GM12878 (cell line): ENCODE measurements around the gene ADK. TPM values are rescaled to one million over a fixed set of nuclear protein-coding genes. Genes with fewer than 3 reads are reported as not detected.

Experiments
- ATAC-seq: fragments of 200-7000 bp; cut with Tn5 transposase; 3 replicates; pipeline ENCODE4 v1.9.1; 2020; ENCODE audit warnings: mild to moderate bottlenecking, moderate library complexity
- BruUV-seq: library from RNA; stranded (reverse); fragments of 400-500 nt; replicated peaks from 2 replicates; lab custom pipeline; 2021; lab: Mats Ljungman, UMichigan
- CTCF ChIA-PET: fragments of 300-600 bp; sonication (Branson Sonifier 250); formaldehyde crosslinking; extraction: SDS; loops from one replicate; lab custom pipeline; 2021; ENCODE audit warnings: inconsistent platforms; lab: Yijun Ruan, JAX
- POLR2A ChIA-PET: fragments of 350-600 bp; formaldehyde crosslinking; extraction: SDS; loops from one replicate; lab custom pipeline; 2021; ENCODE audit warnings: inconsistent platforms; lab: Charles Lee
- RAD21 ChIA-PET: fragments of 300-600 bp; sonication (Branson Sonifier 250); formaldehyde crosslinking; loops from one replicate; lab custom pipeline; 2023; ENCODE audit warnings: antibody characterized with exemption; ENCODE audit not compliant: unreplicated experiment; lab: Charles Lee
- SMC1A ChIA-PET: fragments of 300-600 bp; sonication (Branson Sonifier 250); formaldehyde crosslinking; loops from one replicate; lab custom pipeline; 2023; ENCODE audit not compliant: unreplicated experiment, uncharacterized antibody; lab: Charles Lee
- DNase-seq: peaks from one replicate; pipeline ENCODE4 v3.0.0-alpha.2; 2011; ENCODE audit warnings: low read depth, low spot score
- FAIRE-seq: peaks from 3 replicates; lab custom pipeline; 2011; peaks lifted over from hg19 to GRCh38; lab: Jason Lieb, UNC
- H2AFZ ChIP-seq: 2 replicates; pipeline ENCODE4 v1.6.0; 2011; ENCODE audit warnings: low read depth, low read length, control low read depth; ENCODE audit not compliant: control insufficient read depth
- H3K27ac ChIP-seq: 2 replicates; pipeline ENCODE4 v1.5.1; 2011; ENCODE audit warnings: control low read depth; ENCODE audit not compliant: control insufficient read depth, insufficient read depth
- H3K27me3 ChIP-seq, 2 experiments: replicated peaks in 1 of 2; 2 replicates each; pipeline versions ENCODE4 v1.6.0 to v1.6.1; 2011; ENCODE audit warnings: low read length in 1 of 2; ENCODE audit not compliant: control insufficient read depth in 2 of 2, insufficient read depth in 2 of 2
- H3K36me3 ChIP-seq, 2 experiments: 2 replicates each; pipeline ENCODE4 v1.5.1; 2011; ENCODE audit warnings: low read length in 1 of 2; ENCODE audit not compliant: control insufficient read depth in 2 of 2, insufficient read depth in 2 of 2
- H3K4me1 ChIP-seq: 2 replicates; pipeline ENCODE4 v1.6.1; 2011; ENCODE audit warnings: mild to moderate bottlenecking, low read length, moderate library complexity, mixed read lengths; ENCODE audit not compliant: control insufficient read depth, insufficient read depth
- H3K4me2 ChIP-seq: 2 replicates; pipeline ENCODE4 v1.6.0; 2011; ENCODE audit warnings: control low read depth; ENCODE audit not compliant: control insufficient read depth, insufficient read depth
- H3K4me3 ChIP-seq: fragments of 200-600 bp; sonication (generic); 2 replicates; pipeline ENCODE4 v1.5.1; 2016
- H3K79me2 ChIP-seq: 2 replicates; pipeline ENCODE4 v1.6.0; 2011; ENCODE audit warnings: low read length; ENCODE audit not compliant: control insufficient read depth, insufficient read depth
- H3K9ac ChIP-seq: 2 replicates; pipeline ENCODE4 v1.8.0; 2011; ENCODE audit warnings: low read length, control low read depth, mixed read lengths; ENCODE audit not compliant: control insufficient read depth, insufficient read depth
- H3K9me3 ChIP-seq: replicated peaks from 3 replicates; pipeline ENCODE4 v1.5.1; 2011; ENCODE audit warnings: mild to moderate bottlenecking, low read length; ENCODE audit not compliant: control insufficient read depth, insufficient read depth
- H4K20me1 ChIP-seq: 2 replicates; pipeline ENCODE4 v1.6.0; 2011; ENCODE audit not compliant: control insufficient read depth, insufficient read depth
- ATF7 ChIP-seq: fragments of 450-650 bp; IDR thresholded peaks from 2 replicates; pipeline ENCODE4 v1.6.1; 2016; ENCODE audit warnings: low read depth, mild to moderate bottlenecking
- BHLHE40 ChIP-seq, 2 experiments: fragments of 450-650 bp in 1 of 2; IDR thresholded peaks; 2 replicates each; pipeline ENCODE4 v1.6.1; 2011 to 2017; ENCODE audit warnings: low read depth in 2 of 2, borderline replicate concordance in 1 of 2, improper control_type of control experiment in 1 of 2, low read length in 1 of 2, mild to moderate bottlenecking in 1 of 2
- BRCA1 ChIP-seq: IDR thresholded peaks from 2 replicates; pipeline ENCODE4 v1.6.1; 2011; ENCODE audit warnings: low read depth, low read length, improper control_type of control experiment
- CREB1 ChIP-seq: IDR thresholded peaks from 2 replicates; pipeline ENCODE4 v1.6.1; 2012; ENCODE audit warnings: low read depth, mild to moderate bottlenecking, inconsistent platforms
- CREM ChIP-seq: IDR thresholded peaks from 2 replicates; pipeline ENCODE4 v1.6.1; 2014; ENCODE audit warnings: antibody characterized with exemption, low read depth
- DPF2 ChIP-seq: fragments of 450-650 bp; IDR thresholded peaks from 2 replicates; pipeline ENCODE4 v1.6.1; 2017; ENCODE audit warnings: mild to moderate bottlenecking
- ETV6 ChIP-seq, 2 experiments: fragments of 450-650 bp in 1 of 2; IDR thresholded peaks in 1 of 2; conservative IDR thresholded peaks in 1 of 2; 2 replicates each; pipeline ENCODE4 v1.6.1; 2014; ENCODE audit warnings: antibody characterized with exemption in 1 of 2, borderline replicate concordance in 1 of 2, low read depth in 1 of 2, mild to moderate bottlenecking in 1 of 2, moderate library complexity in 1 of 2
- EZH2 ChIP-seq: IDR thresholded peaks from 2 replicates; pipeline ENCODE4 v1.6.1; 2012; ENCODE audit warnings: low read depth, mild to moderate bottlenecking, control low read depth, inconsistent platforms, low read length, borderline replicate concordance; ENCODE audit not compliant: control insufficient read depth
- MLLT1 ChIP-seq: fragments of 450-650 bp; IDR thresholded peaks from 2 replicates; pipeline ENCODE4 v1.6.1; 2016; ENCODE audit warnings: mild to moderate bottlenecking
- NR2C1 ChIP-seq: fragments of 450-650 bp; IDR thresholded peaks from 2 replicates; pipeline ENCODE4 v1.6.1; 2017; ENCODE audit warnings: antibody characterized with exemption, mild to moderate bottlenecking, moderate library complexity
- NR2F1 ChIP-seq: fragments of 450-650 bp; conservative IDR thresholded peaks from 2 replicates; pipeline ENCODE4 v1.6.1; 2017; ENCODE audit warnings: mild to moderate bottlenecking
- PAX5 ChIP-seq: IDR thresholded peaks from 2 replicates; pipeline ENCODE4 v1.6.1; 2011; ENCODE audit warnings: low read depth, low read length, borderline replicate concordance
- PML ChIP-seq: IDR thresholded peaks from 2 replicates; pipeline ENCODE4 v1.6.1; 2012; ENCODE audit warnings: low read length, inconsistent platforms
- POLR2AphosphoS5 ChIP-seq: IDR thresholded peaks from 2 replicates; pipeline ENCODE4 v1.6.1; 2011; ENCODE audit warnings: mild to moderate bottlenecking, low read length, inconsistent platforms
- RELA ChIP-seq: fragments of 450-650 bp; IDR thresholded peaks from 2 replicates; pipeline ENCODE4 v1.8.0; 2014; ENCODE audit warnings: borderline replicate concordance; ENCODE audit not compliant: partially characterized antibody
- SMAD1 ChIP-seq: fragments of 450-650 bp; IDR thresholded peaks from 2 replicates; pipeline ENCODE4 v1.6.1; 2018; ENCODE audit warnings: mild to moderate bottlenecking, low read depth; ENCODE audit not compliant: partially characterized antibody
- SMAD5 ChIP-seq: IDR thresholded peaks from 2 replicates; pipeline ENCODE4 v1.6.1; 2016; ENCODE audit warnings: antibody characterized with exemption, low read depth
- SMC3 ChIP-seq: IDR thresholded peaks from 2 replicates; pipeline ENCODE4 v1.6.1; 2011; ENCODE audit warnings: low read length, improper control_type of control experiment, borderline replicate concordance
- SUPT20H ChIP-seq: IDR thresholded peaks from 2 replicates; pipeline ENCODE4 v1.6.1; 2011; ENCODE audit warnings: low read depth, mild to moderate bottlenecking, low read length, moderate library complexity, borderline replicate concordance; ENCODE audit not compliant: control insufficient read depth
- TARDBP ChIP-seq: IDR thresholded peaks from 2 replicates; pipeline ENCODE4 v1.6.1; 2016; ENCODE audit warnings: borderline replicate concordance
- TBL1XR1 ChIP-seq: IDR thresholded peaks from 2 replicates; pipeline ENCODE4 v1.6.1; 2012; ENCODE audit warnings: low read depth, low read length, improper control_type of control experiment
- ZNF207 ChIP-seq: fragments of 450-650 bp; IDR thresholded peaks from 2 replicates; pipeline ENCODE4 v1.6.1; 2014; ENCODE audit warnings: antibody characterized with exemption, mild to moderate bottlenecking, borderline replicate concordance
- ZNF217 ChIP-seq: fragments of 450-650 bp; IDR thresholded peaks from 2 replicates; pipeline ENCODE4 v1.6.1; 2017; ENCODE audit warnings: antibody characterized with exemption, mild to moderate bottlenecking
- WGBS: methylation state at CpG from one replicate; pipeline ENCODE4 v1.1.6; 2016; ENCODE audit warnings: low lambda C conversion rate; ENCODE audit not compliant: insufficient replicate concordance, insufficient coverage; ENCODE audit errors: missing lambda C conversion rate; 5-methylcytosine and 5-hydroxymethylcytosine counted together
- in situ Hi-C: fragments of 300-500 bp; cut with MboI; formaldehyde crosslinking; loops from 9 replicates; pipeline ENCODE4 v1.14.3; 2018; ENCODE audit warnings: mixed read lengths
- intact Hi-C: fragments of 100-400 bp; cut with micrococcal nuclease; formaldehyde crosslinking; loops from one replicate; pipeline ENCODE4 v1.14.2; 2022; ENCODE audit not compliant: unreplicated experiment
- polyA plus RNA-seq, 11 experiments: library from polyadenylated mRNA; depleted of rRNA in 4 of 11; unstranded in 6 of 11; stranded (reverse) in 5 of 11; fragments of >200 nt; fragmentation: Nextera tagmentation in 4 of 11; fragmentation: Illumina TruSeq in 1 of 11; extraction: Ambion mirVana in 4 of 11; extraction: Trizol in 1 of 11; gene quantifications; 1 replicate in 1 of 11; 2 replicates in 10 of 11; pipeline versions ENCODE4 v1.2.1 to v1.2.3, GENCODE V29; 2011 to 2016; ENCODE audit warnings: inconsistent platforms in 2 of 11, missing spikeins in 2 of 11, low read depth in 1 of 11
- total RNA-seq, 4 experiments: library from RNA; depleted of rRNA in 3 of 4; stranded (reverse); fragments of >200 nt in 3 of 4; fragmentation: Illumina TruSeq in 1 of 4; extraction: Trizol in 1 of 4; gene quantifications; 2 replicates each; pipeline versions ENCODE4 v1.2.1 to v1.2.3, GENCODE V29; 2013 to 2021

The ADK gene
- total and polyA plus RNA-seq, 10 of the 15 experiments (the other 5 are each of a cell fraction or from before 2014, with no cell fraction given): 42.0 to 151 (median 81.6) TPM

- RAD21 ChIA-PET: interaction anchor here (0.6 to 3.8 kb wide), 35 partner anchors 11 to 498 kb away, joined by 3 to 60 read pairs (median 4); partner anchors contain the start of genes COMTD1 and KAT6B
- intact Hi-C loops (loop anchor here (1.0 to 5.0 kb wide), 7 partner anchors 62 to 473 kb away; no protein-coding TSS in a partner anchor), in situ Hi-C loops (loop anchor here (5.0 to 25.0 kb wide), 2 partner anchors 283 to 477 kb away; no protein-coding TSS in a partner anchor)
- ATAC-seq (peak; percentile 93), FAIRE-seq (peak; percentile 93), DNase-seq (peak; percentile 94)
- Histone ChIP-seq H3K9me3 (no peaks in the 10 kb centered on the region), H2AFZ (peak overlapping the region; percentile 95), H3K79me2 (no peaks in the 10 kb centered on the region), H3K36me3 (no peaks in the 10 kb centered on the region), H3K4me1 (peaks cover 24% of the 10 kb centered on the region), H4K20me1 (no peaks in the 10 kb centered on the region), H3K9ac (peak overlapping the region; percentile 63), H3K4me3 (peak overlapping the region; percentile 42; the same call in 1 of the 2 replicates), H3K27me3 (no peaks in the 10 kb centered on the region), H3K4me2 (peak overlapping the region; percentile 95), H3K27ac (peak overlapping the region; percentile 97)
- CTCF ChIA-PET: interaction anchor here (0.5 to 5.7 kb wide), 53 partner anchors 11 to 497 kb away, joined by 3 to 71 read pairs (median 3); partner anchors contain the start of gene COMTD1
- no TSS peak for BruUV-seq
- SMC1A ChIA-PET: interaction anchor here (0.6 to 3.8 kb wide), 58 partner anchors 9 to 496 kb away, joined by 3 to 73 read pairs (median 4); partner anchors contain the start of gene KAT6B
- POLR2A ChIA-PET: interaction anchor here (0.6 to 1.2 kb wide), 6 partner anchors 56 to 274 kb away, joined by 3 to 7 read pairs (median 4); no protein-coding TSS in a partner anchor
- WGBS: 0% methylated on average over 10 of the region's 10 CpGs
- TF ChIP-seq BRCA1 (no peak), EZH2 (no peak), TARDBP (no peak), CREB1 (0 out of 2 replicates have a peak, but pooled peaks have one; percentile 23), BHLHE40 (IDR thresholded peaks at IDR 0.05; ENCODE audit: borderline replicate concordance in 1 of 2, low read depth in 2 of 2, low read length in 1 of 2) (peak; percentile 81 to 83; a peak in 3 of 4 replicates), NR2C1 (peak; percentile 46; the same call in 1 of the 2 replicates), ZNF207 (no peak), TBL1XR1 (0 out of 2 replicates have a peak, but pooled peaks have one; percentile 59), MLLT1 (0 out of 2 replicates have a peak, but pooled peaks have one; percentile 59), PAX5 (peak; percentile 74; the same call in 1 of the 2 replicates), PML (peak; percentile 21; the same call in 1 of the 2 replicates), NR2F1 (peak; percentile 77), CREM (peak; percentile 61), SMAD1 (peak; percentile 21), ATF7 (peak; percentile 31; the same call in 1 of the 2 replicates), SMC3 (peak; percentile 66; the same call in 1 of the 2 replicates), DPF2 (peak; percentile 58; the same call in 1 of the 2 replicates), POLR2AphosphoS5 (peak; percentile 68; the same call in 1 of the 2 replicates), SUPT20H (no peak), ZNF217 (no peak; the same call in 1 of the 2 replicates), RELA (peak; percentile 9), SMAD5 (no peak), ETV6 (conservative IDR thresholded peaks at IDR 0.05 in 1 of 2, IDR thresholded peaks at IDR 0.05 in 1 of 2; ENCODE audit: borderline replicate concordance in 1 of 2, low read depth in 1 of 2) (peak in 1 of 2 experiments; percentile 81; a peak in 2 of 4 replicates)
These were observed 588.1 kb downstream of the ADK start for GRCh38 chr10:74738985-74739567.
